Measurements from ENCODE around the gene ZC3H7A. TPM values are rescaled to one million over a fixed set of nuclear protein-coding genes. Genes with fewer than 3 reads are reported as not detected.

Gene ZC3H7A
- total RNA-seq, 2 donors from 2014 or later: 29.0 to 32.1 TPM

DNA sequence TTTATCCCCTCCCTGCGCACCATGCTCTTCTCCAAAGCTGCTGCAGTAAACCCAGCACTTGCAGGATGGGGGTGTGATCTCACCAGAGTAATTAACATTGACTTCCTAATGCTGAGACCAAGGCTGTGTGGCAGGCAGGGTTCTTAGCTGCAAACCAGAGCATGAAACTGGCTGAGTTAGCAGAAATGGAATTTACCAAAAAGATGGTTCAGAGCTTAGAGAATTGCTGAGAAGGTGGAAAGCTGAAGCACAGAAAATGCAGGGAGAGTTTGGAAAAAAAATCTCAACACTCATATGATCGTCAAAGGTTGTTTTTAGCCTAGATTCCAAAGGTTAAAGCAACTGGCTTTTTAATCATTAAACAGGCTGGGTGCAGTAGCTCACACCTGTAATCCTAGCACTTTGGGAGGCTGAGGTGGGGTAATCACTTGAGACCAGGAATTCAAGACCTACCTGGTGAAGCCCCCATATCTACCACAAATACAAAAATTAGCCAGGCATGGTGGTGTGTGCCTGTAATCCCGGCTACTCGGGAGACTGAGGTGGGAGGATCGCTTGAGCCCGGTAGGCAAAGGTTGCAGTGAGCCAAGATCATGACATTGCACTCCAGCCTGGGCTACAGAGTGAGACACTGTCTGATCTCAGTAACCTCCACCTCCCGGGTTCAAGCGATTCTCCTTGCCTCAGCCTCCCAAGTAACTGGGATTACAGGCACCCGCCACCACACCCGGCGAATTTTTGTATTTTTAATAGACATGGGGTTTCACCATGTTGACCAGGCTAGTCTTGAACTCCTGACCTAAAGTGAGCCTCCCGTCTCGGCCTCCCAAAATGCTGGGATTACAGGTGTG lies 48.4 kb downstream of the ZC3H7A start:
- H3K27ac ChIP-seq: no peak overlapping the region

DNA sequence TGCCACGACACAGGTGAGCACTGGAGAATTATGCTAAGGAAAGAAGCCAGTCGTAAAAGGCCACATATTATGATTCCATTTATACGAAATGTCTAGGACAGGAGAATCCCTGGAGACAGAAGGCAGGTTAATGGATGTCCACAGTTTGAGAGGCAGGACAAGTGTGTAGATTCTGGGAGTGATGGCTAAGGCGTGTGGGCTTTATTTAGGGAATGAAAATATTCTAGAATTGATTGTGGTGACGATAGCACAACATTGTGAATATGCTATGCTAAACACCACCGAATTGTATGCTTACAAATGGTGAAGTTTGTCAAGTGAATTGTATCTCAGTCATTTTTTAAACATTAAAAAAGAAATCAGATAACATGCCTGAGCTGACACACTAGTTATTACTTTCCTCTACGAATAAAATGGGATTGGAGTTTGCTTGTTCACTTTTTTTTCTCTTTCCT lies 49.1 kb downstream of the ZC3H7A start:
- H3K27me3 ChIP-seq: no peaks in the 10 kb centered on the region
- H3K36me3 ChIP-seq: peaks cover 32% of the 10 kb centered on the region
- no peak for DNase-seq (ENCODE audit: low spot score)
- H3K4me1 ChIP-seq: peaks cover 0 to 9% of the 10 kb centered on the region in 2 donors
- no peaks in the 10 kb centered on the region for H3K9me3 ChIP-seq
- no peak overlapping the region for H3K27ac ChIP-seq
- no peak overlapping the region for H3K4me3 ChIP-seq
- TF ChIP-seq, protein P1, sequence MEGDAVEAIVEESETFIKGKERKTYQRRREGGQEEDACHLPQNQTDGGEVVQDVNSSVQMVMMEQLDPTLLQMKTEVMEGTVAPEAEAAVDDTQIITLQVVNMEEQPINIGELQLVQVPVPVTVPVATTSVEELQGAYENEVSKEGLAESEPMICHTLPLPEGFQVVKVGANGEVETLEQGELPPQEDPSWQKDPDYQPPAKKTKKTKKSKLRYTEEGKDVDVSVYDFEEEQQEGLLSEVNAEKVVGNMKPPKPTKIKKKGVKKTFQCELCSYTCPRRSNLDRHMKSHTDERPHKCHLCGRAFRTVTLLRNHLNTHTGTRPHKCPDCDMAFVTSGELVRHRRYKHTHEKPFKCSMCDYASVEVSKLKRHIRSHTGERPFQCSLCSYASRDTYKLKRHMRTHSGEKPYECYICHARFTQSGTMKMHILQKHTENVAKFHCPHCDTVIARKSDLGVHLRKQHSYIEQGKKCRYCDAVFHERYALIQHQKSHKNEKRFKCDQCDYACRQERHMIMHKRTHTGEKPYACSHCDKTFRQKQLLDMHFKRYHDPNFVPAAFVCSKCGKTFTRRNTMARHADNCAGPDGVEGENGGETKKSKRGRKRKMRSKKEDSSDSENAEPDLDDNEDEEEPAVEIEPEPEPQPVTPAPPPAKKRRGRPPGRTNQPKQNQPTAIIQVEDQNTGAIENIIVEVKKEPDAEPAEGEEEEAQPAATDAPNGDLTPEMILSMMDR (IDR thresholded peaks at IDR 0.05): no peak

More for the DNA sequence above, 48.4 kb downstream of the ZC3H7A start:
- no peak overlapping the region for H3K4me3 ChIP-seq
- no peaks in the 10 kb centered on the region for H3K27me3 ChIP-seq
- H3K36me3 ChIP-seq: peaks cover 38% of the 10 kb centered on the region
- TF ChIP-seq, protein P1 (IDR thresholded peaks at IDR 0.05): no peak
- peaks cover 0 to 4% of the 10 kb centered on the region in 2 donors for H3K4me1 ChIP-seq
- no peaks in the 10 kb centered on the region for H3K9me3 ChIP-seq
- no peak for DNase-seq (ENCODE audit: low spot score)

DNA sequence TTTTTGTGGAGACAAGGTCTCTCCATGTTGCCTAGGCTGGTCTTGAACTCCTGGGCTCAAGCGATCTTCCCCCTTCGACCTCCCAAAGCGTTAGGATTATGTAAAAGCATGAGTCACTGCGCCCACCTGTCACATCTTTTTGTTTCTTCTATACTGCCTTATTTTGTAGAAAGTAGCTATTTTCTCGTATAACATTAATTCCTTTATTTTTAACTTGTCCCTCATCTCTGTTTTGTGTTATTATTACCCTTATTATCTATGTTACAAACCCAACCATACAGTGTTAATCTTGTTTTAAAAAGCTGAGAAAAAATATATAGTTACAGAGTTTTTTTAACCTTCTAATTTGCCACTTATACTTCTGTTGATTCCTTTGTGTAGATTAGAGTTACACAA lies 53.0 kb downstream of the ZC3H7A start:
- H3K9me3 ChIP-seq: no peaks in the 10 kb centered on the region
- H3K36me3 ChIP-seq: no peaks in the 10 kb centered on the region
- H3K4me1 ChIP-seq: peaks cover 0 to 32% of the 10 kb centered on the region in 2 donors
- H3K27me3 ChIP-seq: no peaks in the 10 kb centered on the region
- H3K4me3 ChIP-seq: no peak overlapping the region
- DNase-seq (ENCODE audit: low spot score): no peak
- peak overlapping the region; percentile 95 to 98 for H3K27ac ChIP-seq
- TF ChIP-seq, protein P1 (IDR thresholded peaks at IDR 0.05): no peak

DNA sequence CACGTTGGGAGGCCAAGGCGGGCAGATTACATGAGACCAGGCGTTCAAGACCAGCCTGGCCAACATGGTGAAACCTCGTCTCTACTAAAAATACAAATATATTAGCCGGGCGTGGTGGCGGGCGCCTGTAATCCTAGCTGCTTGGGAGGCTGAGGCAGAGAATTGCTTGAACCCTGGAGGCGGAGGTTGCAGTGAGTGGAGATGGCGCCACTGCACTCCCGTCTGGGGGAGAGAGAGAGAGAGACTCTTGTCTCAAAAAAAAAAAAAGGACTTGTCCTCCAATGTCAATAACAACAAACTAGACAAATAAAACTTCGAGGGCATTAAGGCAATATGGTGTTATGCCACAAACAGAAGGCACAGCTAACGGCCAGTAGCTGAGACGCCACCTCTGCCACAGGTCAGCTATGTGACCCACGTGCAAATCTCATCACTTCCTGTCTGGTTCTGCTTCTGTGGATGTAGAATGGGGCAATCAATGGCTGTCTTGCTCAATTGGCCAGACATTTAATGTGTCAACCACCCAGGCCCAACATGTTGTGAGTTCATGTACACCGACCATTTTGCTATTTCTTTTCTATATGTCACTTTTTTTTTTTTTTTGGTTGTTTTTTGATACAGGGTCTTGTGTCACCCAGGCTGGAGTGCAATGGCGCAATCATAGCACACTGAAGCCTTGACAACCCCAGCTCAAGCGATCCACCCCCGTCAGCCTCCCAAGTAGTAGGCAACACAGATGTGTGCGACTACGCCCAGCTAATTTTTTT lies 53.6 kb downstream of the ZC3H7A start:
- TF ChIP-seq, protein P1 (IDR thresholded peaks at IDR 0.05): no peak

DNA sequence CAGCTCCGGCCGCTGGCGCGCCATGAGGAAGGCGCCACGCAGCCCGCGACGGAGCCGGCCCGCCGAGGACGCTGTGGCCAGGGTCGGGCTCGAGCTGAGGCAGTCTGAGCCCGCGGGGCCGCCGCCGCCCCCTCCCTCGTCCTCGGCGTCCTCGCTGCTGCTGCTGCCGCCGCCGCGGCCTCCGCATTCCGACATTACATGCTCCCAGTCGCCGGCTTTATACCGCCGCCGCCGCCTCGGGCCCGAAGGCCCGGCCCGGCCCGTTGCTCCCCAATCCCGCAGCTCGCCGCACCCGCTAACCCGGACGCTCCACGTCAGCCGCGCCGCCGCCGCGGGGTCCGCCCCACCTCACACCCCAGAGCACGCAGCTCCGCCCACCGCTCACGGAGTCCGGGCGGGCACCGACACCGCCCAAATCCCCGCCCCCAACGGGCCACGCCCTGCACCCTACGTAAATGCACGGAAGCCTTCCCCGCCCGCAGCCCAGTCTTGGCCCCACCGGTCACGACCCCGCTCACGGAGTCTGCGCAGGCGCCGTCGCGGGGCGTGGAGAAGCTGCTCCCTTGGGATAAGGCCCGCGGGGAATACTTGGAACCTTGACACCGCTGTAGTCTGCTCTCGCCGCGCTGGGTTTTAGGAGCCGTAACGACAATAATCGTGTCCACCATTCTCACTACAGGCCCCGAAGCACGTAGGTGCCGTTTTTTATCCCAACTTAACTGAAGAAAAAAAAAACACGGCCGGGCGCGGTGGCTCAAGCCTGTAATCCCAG lies 54.3 kb downstream of the ZC3H7A start, which contains the start of gene TXNDC11:
TSS of gene TXNDC11 (minus strand) at position 322 of the 772 bp plus-strand sequence. CDS start at position 195, 127 bp downstream.
- TF ChIP-seq, protein P1 (IDR thresholded peaks at IDR 0.05): no peak
- peak; percentile 99 for DNase-seq (ENCODE audit: low spot score)
- Histone ChIP-seq H3K4me3 (peak within 1 kb of the TSS; percentile 77 to 100), H3K4me1 (peaks cover 0 to 37% of the 10 kb centered on the region in 2 donors), H3K36me3 (no peaks in the 10 kb centered on the region), H3K27ac (peak within 1 kb of the TSS; percentile 95 to 98), H3K27me3 (no peaks in the 10 kb centered on the region), H3K9me3 (no peaks in the 10 kb centered on the region)

More for the DNA sequence above, 53.6 kb downstream of the ZC3H7A start:
- DNase-seq (ENCODE audit: low spot score): peak; percentile 85
- no peaks in the 10 kb centered on the region for H3K9me3 ChIP-seq
- no peaks in the 10 kb centered on the region for H3K36me3 ChIP-seq
- peaks cover 0 to 33% of the 10 kb centered on the region in 2 donors for H3K4me1 ChIP-seq
- no peaks in the 10 kb centered on the region for H3K27me3 ChIP-seq
- H3K27ac ChIP-seq: peak overlapping the region; percentile 95 to 98
- peak overlapping the region; percentile 77 to 100 for H3K4me3 ChIP-seq

Data from right atrium auricular region (tissue), 2 donors.